Embryonic facial prominence (tissue), 1 donor: Measurements from ENCODE around the gene TGIF1.
"Not testable (repeated sequence)": the region's sequence is repeated elsewhere in the genome, so short reads cannot be mapped to it uniquely, and the experiment has no call there.

Experiments used
- DNase-seq: peaks from one replicate; pipeline ENCODE4 v3.0.0-alpha.2; 2016; ENCODE audit errors: extremely low spot score

TGIF1 gene

GRCh38 chr18:3455907-3456685 is 6.1 kb downstream of the TGIF1 start:
- DNase-seq: no peak

DNA sequence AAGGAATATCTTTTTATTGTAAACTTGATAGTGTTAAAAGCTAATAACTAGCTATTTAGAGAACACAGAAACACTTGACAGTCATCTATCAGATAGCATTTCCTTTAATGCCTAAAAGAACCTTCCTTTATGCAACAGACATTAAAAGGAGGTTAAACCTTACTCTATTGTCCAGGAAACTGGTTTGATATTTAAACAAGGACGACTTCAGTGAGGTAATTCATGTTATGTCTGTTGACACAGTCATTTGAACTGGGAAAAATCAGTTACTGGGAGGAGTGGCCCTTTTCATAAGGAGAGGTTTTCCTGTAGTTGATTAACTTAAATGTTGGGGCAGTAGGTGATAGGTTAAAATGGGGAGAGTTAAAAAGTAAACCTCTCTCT is 6.7 kb downstream of the TGIF1 start:
- no peak for DNase-seq

DNA sequence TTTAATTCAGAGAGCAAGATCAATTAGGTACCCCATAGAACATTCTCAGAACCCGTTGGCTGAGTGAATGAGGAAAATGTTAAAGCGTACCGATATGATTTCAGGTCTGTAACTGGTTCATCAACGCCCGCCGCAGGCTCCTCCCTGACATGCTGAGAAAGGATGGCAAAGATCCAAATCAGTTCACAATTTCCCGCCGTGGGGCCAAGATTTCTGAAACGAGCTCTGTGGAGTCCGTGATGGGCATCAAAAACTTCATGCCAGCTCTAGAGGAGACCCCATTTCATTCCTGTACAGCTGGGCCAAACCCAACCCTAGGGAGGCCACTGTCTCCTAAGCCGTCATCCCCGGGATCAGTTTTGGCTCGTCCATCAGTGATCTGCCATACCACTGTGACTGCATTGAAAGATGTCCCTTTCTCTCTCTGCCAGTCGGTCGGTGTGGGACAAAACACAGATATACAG is 7.3 kb downstream of the TGIF1 start:
- DNase-seq: no peak

DNA sequence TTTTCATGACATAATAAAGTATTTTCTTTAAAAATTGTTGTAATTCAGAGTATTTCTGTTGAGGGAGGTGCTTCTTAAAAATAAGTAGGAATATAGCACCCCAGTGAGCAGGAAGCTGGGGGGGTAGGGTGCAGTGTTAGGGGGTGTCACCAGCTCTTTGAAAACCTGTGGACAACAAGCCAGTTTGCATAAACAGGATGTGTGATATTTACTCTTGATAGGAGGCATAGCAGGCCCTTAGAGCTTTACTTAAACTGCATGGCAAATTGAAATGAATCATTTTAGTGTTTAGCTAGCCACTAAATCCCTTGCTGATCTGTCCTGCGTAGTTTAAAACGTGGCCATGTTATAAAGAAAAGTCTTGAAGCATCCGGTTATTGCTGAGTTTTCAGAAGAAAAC is 8.4 kb downstream of the TGIF1 start:
- no peak for DNase-seq

DNA sequence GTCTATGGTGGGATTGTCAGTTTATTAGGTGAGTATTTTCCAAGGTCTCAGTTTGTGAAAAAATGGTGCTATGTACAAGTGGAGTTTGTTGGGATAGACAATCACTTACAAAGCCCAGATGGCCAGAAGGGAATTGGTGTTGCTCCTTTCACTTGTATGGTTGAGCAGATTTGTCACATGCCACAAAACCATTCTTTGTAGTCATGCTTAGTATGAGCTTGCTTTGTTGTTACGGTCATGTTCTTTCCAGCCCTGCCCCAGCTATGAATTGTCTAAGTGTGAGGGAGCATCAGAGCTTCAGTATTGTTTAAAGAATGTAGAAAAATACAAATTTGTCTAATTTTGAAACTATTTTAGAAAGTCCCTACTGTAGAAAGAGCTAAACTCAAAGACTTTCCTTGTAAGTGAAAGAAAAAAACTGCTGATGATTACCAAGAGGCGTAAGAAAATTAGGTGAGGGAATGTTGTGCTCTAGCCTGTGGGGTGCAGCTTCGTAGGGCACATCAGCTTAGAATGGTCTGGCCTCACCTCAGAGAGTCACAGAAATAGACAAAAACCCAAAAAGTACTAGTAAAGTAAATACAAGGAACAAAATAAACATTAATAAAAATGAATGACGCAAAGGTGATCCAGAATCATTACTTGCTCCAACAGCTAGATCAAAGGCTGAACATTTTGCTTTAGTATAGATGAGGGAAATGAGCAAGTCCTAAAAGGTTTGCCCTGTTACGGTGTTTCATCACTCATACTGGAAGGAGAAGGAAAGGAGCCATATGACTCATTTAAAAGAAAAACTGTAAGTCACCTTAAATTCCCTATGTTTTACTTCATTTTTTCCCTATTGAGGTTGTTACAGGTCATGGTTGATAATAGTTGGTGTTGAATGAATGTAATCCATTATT is 9.2 kb downstream of the TGIF1 start:
- DNase-seq: no peak

- DNase-seq: no peak
Measured at GRCh38 chr18:3460823-3461398, 10.9 kb downstream of the TGIF1 start.

GRCh38 chr18:3461704-3462103 is 11.7 kb downstream of the TGIF1 start:
- no peak for DNase-seq

- no peak for DNase-seq
Measured at GRCh38 chr18:3463051-3463450, 13.1 kb downstream of the TGIF1 start.

- DNase-seq: no peak
Measured at GRCh38 chr18:3466045-3466444, 16.1 kb downstream of the TGIF1 start.

GRCh38 chr18:3466872-3467271 is 16.9 kb downstream of the TGIF1 start:
- no peak for DNase-seq

DNA sequence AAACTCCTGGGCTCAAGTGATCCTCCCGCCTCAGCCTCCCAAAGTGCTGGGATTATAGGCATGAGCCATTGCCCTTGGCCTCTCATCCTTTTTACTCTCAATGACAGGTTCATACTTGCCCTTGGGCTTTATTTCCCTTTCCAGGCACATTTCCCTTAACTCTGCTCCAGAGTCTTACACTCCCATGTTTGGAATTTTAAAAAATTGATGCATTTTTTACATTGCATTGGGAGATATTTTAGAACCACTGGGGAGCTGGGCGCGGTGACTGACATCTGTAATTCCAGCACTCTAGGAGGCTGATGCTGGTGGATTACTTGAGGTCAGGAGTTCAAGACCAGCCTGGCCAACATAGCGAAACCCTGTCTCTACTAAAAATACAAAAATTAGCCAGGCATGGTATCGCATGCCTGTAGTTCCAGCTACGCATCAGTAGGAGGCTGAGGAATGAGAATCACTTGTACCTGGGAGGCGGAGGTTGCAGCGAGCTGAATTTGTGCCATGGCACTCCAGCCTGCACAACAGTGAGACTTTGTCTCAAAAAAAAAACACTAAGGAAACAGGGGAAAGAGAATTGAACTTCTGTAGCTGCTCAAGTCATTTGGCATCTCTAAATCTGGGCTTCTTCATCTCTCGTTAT is 18.2 kb downstream of the TGIF1 start:
- no peak for DNase-seq

DNA sequence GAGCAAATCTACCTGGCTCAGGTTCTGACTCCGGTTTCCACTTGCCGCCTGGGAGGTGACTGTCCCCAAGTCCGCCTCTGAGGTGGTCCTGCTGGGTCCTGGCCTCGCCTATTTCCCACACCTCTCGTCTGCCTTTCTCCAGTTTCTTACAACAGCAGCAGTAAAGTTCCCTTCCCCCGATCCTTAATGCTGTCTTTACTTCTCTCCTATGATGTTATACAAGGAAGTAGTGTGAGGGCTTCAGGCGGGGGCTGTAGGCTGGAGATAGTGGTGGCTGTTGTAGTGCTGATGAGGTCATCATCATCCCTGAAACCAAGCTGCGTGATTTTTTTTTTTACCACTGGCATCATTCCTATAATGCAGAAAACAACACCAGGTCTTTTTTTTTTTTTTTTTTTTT is 18.9 kb downstream of the TGIF1 start:
- no peak for DNase-seq

GRCh38 chr18:3471141-3471648 is 21.2 kb downstream of the TGIF1 start:
- no peak for DNase-seq

DNA sequence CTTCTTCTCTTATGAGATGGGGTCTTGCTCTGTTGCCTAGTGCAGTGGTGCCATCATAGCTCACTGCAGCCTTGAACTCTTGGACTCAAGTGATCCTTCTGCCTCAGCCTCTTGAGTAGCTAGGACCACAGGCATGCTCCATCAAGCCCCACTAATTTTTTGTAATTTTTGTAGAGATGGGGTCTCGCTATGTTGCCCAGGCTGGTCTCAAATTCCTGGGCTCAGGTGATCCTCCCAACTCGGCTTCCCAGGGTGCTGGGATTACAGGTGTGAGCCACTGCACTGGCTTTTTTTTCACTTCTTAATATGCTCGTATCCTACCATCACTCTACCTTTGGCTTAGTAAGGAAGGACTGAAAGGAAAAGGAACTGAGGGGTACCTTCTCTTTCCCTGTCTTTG is 22.1 kb downstream of the TGIF1 start:
- not testable (repeated sequence) for DNase-seq

DNA sequence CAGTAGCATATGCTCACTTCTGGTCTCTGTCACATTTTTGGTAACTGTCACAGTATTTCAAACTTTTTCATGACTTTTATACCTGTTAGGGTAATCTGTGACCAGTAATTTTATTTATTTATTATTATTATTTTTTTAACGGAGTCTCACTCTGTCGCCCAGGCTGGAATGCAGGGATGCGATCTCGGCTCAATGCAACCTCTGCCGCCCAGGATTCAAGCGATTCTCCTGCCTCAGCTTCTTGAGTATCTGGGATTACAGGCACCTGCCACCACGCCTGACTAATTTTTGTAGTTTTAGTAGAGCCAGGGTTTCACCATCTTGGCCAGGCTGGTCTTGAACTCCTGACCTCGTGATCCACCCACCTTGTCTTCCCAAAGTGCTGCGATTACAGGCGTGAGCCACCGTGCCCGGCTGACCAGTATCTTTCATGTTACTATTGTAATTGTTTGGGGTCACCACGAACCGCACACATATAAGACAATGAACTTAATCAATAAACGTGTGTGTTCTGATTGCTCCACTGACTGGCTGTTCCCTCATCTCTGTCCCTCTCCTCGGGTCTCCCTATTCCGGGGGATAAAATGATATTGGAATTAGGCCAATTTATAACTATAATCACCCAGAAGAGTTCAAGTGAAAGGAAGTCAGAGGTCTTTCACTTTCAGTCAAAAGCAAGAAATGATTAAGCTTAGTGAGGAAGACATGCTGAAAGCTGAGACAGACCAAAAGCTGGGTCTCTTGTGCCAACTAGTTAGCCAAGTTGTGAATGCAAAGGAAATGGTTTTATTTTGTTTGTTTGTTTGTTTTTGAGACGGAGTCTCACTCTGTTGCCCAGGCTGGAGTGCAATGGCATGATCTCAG is 22.9 kb downstream of the TGIF1 start:
- no peak for DNase-seq

DNA sequence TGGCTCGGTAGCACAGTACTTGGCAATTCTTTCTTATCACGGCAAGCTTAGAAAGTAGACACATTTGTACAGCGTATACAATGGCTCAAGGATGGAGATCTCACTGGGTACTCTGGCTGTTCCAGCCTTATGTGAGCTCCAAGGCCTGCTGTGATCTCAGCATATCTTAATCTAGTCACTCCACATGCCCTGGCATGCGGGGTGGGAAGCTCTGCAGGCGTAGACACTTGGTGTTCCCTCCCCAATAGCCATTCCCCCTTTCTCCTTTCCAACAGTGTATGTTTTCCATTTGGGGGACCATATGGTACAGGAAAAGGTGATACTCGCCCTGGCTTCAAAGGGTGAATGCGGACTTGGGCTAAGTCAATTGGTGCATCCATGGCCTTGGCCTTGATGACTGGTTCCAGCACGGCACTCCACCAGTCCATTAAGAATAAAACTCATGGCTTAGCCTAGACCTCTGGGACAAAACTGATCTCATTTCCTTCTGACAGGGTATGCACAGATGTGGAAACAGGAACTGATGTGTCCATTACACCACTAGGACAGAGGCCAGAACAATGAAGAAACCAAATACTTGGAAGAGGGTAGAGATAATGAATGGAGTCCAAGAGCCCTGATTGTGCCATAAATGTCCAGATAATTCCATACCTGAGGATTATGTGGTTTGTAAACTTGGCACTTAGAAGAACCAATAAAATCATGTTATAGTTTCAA is 28.4 kb downstream of the TGIF1 start:
- no peak for DNase-seq

- no peak for DNase-seq
Measured at GRCh38 chr18:3479978-3480509, 30.1 kb downstream of the TGIF1 start.

- no peak for DNase-seq
Measured at GRCh38 chr18:3480827-3481573, 31.0 kb downstream of the TGIF1 start.

- DNase-seq: no peak
Measured at GRCh38 chr18:3481696-3482210, 31.8 kb downstream of the TGIF1 start.
